ENCODE data around the gene RHEBL1. TPM values are rescaled to one million over a fixed set of nuclear protein-coding genes. Genes with fewer than 3 reads are reported as not detected.

The RHEBL1 gene
- total and polyA plus RNA-seq, 4 donors = 0.29 to 1.2 (median 0.36) TPM; not detected in 1

DNA sequence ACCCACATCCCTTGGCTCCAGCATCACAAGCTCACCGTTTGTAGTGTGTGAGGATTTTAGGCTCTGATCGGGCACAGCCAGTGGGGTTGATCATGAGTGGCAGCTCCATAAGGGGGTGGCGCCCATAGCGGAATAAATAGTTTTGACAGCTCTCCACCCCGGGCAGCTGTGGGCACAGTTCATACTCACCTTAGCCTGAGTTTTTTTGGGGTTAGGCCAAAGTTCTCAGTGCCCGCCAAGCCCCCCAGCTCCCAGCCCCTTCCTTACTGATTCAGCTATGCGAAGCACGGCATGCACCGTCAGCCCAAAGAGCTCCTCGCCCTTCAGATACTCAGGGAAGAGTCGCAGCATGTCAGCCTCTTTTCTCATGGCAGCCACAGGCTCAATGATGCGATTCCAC, 45.2 kb downstream of the RHEBL1 start:
- DNase-seq (ENCODE audit: low spot score) = no peak
- H3K4me3 ChIP-seq (ENCODE audit: low read depth in 1 of 3, low read length in 3 of 3) = no peak overlapping the region
- H3K9me3 ChIP-seq (ENCODE audit: control insufficient read depth in 4 of 4, low read length in 3 of 4) = no peaks in the 10 kb centered on the region
- H3K27me3 ChIP-seq (ENCODE audit: control insufficient read depth in 4 of 4, insufficient read depth in 4 of 4, low read length in 3 of 4) = no peaks in the 10 kb centered on the region
- no peak overlapping the region for H3K27ac ChIP-seq (ENCODE audit: low read depth in 1 of 2, low read length in 2 of 2)
- H3K4me1 ChIP-seq (ENCODE audit: control insufficient read depth in 4 of 4, insufficient read depth in 4 of 4, low read length in 3 of 4) = no peaks in the 10 kb centered on the region
- TF ChIP-seq GABPA (IDR thresholded peaks at IDR 0.05 in 1 of 2, conservative IDR thresholded peaks at IDR 0.05 in 1 of 2) (no peak), SP1 (IDR thresholded peaks at IDR 0.05) (no peak), TAF1 (conservative IDR thresholded peaks at IDR 0.05) (no peak), CTCF (IDR thresholded peaks at IDR 0.05; ENCODE audit: low read depth, low read length, missing input control) (no peak), EGR1 (IDR thresholded peaks at IDR 0.05; ENCODE audit: low read depth in 2 of 2) (no peak), RAD21 (IDR thresholded peaks at IDR 0.05) (no peak), FOXA1 (IDR thresholded peaks at IDR 0.05) (no peak), HNF4G (IDR thresholded peaks at IDR 0.05) (no peak), RXRA (IDR thresholded peaks at IDR 0.05) (no peak), NR2F2 (IDR thresholded peaks at IDR 0.05) (no peak), YY1 (IDR thresholded peaks at IDR 0.05) (no peak), JUND (IDR thresholded peaks at IDR 0.05) (no peak), HNF4A (conservative IDR thresholded peaks at IDR 0.05) (no peak)
- TF ChIP-seq, protein P1, sequence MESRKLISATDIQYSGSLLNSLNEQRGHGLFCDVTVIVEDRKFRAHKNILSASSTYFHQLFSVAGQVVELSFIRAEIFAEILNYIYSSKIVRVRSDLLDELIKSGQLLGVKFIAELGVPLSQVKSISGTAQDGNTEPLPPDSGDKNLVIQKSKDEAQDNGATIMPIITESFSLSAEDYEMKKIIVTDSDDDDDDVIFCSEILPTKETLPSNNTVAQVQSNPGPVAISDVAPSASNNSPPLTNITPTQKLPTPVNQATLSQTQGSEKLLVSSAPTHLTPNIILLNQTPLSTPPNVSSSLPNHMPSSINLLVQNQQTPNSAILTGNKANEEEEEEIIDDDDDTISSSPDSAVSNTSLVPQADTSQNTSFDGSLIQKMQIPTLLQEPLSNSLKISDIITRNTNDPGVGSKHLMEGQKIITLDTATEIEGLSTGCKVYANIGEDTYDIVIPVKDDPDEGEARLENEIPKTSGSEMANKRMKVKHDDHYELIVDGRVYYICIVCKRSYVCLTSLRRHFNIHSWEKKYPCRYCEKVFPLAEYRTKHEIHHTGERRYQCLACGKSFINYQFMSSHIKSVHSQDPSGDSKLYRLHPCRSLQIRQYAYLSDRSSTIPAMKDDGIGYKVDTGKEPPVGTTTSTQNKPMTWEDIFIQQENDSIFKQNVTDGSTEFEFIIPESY (IDR thresholded peaks at IDR 0.05) = no peak
- TF ChIP-seq, protein P2, sequence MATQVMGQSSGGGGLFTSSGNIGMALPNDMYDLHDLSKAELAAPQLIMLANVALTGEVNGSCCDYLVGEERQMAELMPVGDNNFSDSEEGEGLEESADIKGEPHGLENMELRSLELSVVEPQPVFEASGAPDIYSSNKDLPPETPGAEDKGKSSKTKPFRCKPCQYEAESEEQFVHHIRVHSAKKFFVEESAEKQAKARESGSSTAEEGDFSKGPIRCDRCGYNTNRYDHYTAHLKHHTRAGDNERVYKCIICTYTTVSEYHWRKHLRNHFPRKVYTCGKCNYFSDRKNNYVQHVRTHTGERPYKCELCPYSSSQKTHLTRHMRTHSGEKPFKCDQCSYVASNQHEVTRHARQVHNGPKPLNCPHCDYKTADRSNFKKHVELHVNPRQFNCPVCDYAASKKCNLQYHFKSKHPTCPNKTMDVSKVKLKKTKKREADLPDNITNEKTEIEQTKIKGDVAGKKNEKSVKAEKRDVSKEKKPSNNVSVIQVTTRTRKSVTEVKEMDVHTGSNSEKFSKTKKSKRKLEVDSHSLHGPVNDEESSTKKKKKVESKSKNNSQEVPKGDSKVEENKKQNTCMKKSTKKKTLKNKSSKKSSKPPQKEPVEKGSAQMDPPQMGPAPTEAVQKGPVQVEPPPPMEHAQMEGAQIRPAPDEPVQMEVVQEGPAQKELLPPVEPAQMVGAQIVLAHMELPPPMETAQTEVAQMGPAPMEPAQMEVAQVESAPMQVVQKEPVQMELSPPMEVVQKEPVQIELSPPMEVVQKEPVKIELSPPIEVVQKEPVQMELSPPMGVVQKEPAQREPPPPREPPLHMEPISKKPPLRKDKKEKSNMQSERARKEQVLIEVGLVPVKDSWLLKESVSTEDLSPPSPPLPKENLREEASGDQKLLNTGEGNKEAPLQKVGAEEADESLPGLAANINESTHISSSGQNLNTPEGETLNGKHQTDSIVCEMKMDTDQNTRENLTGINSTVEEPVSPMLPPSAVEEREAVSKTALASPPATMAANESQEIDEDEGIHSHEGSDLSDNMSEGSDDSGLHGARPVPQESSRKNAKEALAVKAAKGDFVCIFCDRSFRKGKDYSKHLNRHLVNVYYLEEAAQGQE (IDR thresholded peaks at IDR 0.05) = no peak
- H3K9ac ChIP-seq (ENCODE audit: low read depth in 1 of 2, low read length in 2 of 2) = no peak overlapping the region
- 97% methylated on average over 12 of the region's 12 CpGs for WGBS
- H3K36me3 ChIP-seq (ENCODE audit: control insufficient read depth in 4 of 4, insufficient read depth in 3 of 4, low read depth in 1 of 4, low read length in 3 of 4) = peaks cover 21 to 80% (median 65%) of the 10 kb centered on the region in 4 donors

GRCh38 chr12:49023812-49024211, 46.0 kb downstream of the RHEBL1 start:
- DNase-seq (ENCODE audit: low spot score) = no peak
- Histone ChIP-seq H3K4me3 (ENCODE audit: low read depth in 1 of 3, low read length in 3 of 3) (no peak overlapping the region), H3K27ac (ENCODE audit: low read depth in 1 of 2, low read length in 2 of 2) (no peak overlapping the region), H3K4me1 (ENCODE audit: control insufficient read depth in 4 of 4, insufficient read depth in 4 of 4, low read length in 3 of 4) (peaks cover 0 to 2% (median 0%) of the 10 kb centered on the region in 4 donors), H3K36me3 (ENCODE audit: control insufficient read depth in 4 of 4, insufficient read depth in 3 of 4, low read depth in 1 of 4, low read length in 3 of 4) (peaks cover 21 to 73% (median 59%) of the 10 kb centered on the region in 4 donors), H3K27me3 (ENCODE audit: control insufficient read depth in 4 of 4, insufficient read depth in 4 of 4, low read length in 3 of 4) (no peaks in the 10 kb centered on the region), H3K9me3 (ENCODE audit: control insufficient read depth in 4 of 4, low read length in 3 of 4) (no peaks in the 10 kb centered on the region), H3K9ac (ENCODE audit: low read depth in 1 of 2, low read length in 2 of 2) (no peak overlapping the region)
- 97% methylated on average over 2 of the region's 2 CpGs for WGBS
- TF ChIP-seq FOXA1 (IDR thresholded peaks at IDR 0.05) = no peak
- TF ChIP-seq GABPA (IDR thresholded peaks at IDR 0.05 in 1 of 2, conservative IDR thresholded peaks at IDR 0.05 in 1 of 2) = no peak
- no peak for TF ChIP-seq EGR1 (IDR thresholded peaks at IDR 0.05; ENCODE audit: low read depth in 2 of 2)
- no peak for TF ChIP-seq CTCF (IDR thresholded peaks at IDR 0.05; ENCODE audit: low read depth, low read length, missing input control)
- TF ChIP-seq SP1 (IDR thresholded peaks at IDR 0.05) = no peak
- TF ChIP-seq, protein P2 (IDR thresholded peaks at IDR 0.05) = no peak
- TF ChIP-seq JUND (IDR thresholded peaks at IDR 0.05) = no peak
- TF ChIP-seq, protein P3, sequence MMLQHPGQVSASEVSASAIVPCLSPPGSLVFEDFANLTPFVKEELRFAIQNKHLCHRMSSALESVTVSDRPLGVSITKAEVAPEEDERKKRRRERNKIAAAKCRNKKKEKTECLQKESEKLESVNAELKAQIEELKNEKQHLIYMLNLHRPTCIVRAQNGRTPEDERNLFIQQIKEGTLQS (IDR thresholded peaks at IDR 0.05) = no peak
- no peak for TF ChIP-seq TAF1 (conservative IDR thresholded peaks at IDR 0.05)
- no peak for TF ChIP-seq YY1 (IDR thresholded peaks at IDR 0.05)
- no peak for TF ChIP-seq HNF4A (conservative IDR thresholded peaks at IDR 0.05)
- no peak for TF ChIP-seq HNF4G (IDR thresholded peaks at IDR 0.05)
